Middle frontal gyrus (tissue), 1 donor: Measurements from ENCODE around the gene UBAC2.
"Not testable (repeated sequence)": the region's sequence is repeated elsewhere in the genome, so short reads cannot be mapped to it uniquely, and the experiment has no call there.

Experiments
- DNase-seq: peaks from one replicate; pipeline ENCODE4 v3.0.0-alpha.2; 2015; ENCODE audit warnings: low spot score; ENCODE audit errors: extremely low spot score

The UBAC2 gene

DNA sequence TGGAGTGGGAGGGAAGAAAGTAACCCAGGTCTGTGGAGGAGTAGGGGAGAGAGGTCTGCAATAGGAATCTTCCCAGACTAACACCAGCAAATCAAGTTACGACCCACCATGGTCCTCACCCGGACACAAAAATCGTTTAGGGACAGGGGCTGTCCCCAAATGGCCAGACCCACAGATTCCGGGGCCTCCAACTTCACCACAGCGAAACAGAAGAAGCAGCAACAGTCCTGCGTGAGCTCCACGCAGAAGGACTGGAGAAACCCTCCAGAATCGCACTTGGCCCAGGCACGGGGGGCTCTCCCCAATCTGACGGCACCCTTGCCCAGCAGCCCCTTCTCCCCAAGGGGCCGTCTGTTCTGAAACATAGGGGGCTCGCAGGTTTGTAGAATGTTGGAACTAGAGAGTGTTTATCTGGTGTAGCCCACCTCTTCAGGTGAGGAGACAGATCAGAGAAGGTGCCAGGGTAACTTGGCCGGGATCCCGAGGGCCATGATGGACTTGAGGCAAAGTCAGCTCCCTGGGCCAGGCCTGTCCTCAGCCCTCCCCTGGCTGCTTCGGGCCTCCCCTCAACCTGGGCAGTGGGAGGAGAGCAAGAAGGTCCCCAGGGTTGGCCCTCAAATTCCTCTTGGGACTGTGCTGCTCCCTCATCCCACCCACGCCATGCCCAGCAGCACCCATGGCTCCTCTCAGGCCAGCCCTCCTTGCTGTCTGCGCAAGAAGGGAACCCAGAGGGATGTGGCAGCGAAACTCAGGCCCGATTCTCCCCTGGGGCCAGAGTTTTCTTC, 189.1 kb downstream of the UBAC2 start:
- no peak for DNase-seq

DNA sequence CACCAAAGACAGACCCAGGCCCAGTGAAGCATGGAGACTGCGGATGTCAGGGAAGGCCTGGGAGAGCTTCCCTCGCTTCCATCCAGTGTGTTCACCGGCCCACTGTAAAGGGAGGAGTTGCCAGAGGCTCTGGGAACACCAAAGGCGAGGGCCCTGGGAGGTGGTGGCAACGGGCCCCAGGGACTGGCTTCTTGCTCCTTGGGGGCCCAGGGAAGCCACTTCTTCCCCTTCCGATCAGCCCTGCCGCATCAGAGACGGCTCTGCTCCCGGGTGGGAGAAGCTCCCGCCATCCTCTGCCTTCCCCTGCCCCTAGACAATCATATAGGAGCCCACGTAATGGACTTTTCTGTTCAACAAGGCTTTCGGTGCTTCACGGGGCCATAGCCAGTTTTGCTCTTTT, 189.9 kb downstream of the UBAC2 start:
- no peak for DNase-seq

DNA sequence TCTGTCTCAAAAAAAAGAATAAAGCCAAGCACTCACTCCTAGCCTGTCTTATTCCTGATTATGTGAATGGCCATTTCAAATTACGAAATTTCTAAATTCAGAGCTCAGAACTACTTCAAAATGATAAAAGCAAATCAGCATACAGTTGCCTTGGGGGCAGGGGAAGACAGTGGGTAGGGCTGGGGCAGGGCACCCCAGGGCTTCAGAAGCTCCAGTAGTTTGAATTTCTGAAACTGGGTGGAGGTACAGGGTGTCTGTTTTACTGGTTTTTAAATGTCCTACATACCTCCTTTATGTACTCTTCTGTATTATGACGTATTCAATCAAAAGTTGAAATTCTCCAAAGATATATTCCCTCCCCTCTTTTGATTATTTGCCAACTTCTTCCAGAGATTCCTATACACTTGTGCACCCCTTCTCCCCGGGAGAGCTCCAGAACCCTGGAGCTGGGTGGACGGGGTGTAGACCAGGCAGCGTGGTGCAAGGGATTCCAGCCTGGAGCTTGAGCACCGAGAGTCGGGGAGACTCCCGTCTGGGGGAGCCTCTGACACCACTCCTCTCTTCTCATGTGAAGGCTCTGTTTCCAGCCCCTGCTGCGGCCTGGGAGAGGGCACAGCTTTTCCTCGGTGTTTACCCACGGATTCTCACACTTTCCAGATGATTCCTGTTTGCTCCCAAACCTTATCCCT, 191.3 kb downstream of the UBAC2 start:
- DNase-seq: no peak

DNA sequence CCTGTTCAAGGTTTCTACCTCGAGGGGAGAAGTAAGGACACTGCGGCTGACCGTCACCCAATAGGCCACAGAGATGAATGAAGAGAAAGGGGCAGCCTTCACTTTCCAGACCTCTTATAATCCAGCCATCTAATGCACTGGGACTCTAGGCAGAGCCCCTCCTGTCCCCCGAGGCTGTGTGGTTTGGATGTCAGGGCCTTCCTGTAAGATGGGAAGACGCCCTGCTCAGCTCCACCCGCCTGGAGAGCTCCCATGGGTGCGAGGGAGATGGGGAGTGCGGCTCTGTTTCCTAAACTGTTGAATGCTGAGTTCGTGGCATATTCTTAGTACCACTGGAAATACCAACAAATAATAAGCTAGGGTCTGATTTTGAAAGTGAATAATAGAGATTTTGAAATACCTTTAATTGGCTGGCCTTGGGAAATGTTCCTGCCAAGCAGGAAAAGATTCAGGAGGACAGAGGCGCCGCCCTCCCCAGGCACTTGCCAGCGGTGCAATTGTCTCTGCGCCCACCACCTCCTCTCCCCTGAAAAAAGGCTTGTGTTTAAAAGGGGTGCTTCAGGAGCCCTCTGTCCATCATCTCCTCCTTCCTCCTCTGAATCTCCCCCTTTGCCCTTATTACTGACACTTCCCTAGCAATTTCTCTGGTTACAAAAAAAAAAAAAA, 191.9 kb downstream of the UBAC2 start:
- DNase-seq: no peak

DNA sequence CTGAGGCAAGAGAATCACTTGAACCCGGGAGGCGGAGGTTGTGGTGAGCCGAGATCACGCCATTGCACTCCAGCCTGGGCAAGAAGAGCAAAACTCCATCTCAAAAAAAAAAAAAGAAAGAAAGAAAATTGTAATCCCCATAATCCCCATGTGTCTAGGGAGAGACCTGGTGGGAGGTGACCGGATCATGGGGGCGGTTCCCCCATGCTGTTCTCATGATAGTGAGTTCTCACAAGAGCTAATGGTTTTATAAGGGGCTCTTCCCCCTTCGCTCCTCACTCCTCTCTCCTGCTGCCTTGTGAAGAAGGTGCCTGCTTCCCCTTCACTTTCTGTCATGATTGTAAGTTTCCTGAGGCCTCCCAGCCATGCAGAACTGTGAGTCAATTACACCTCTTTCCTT, 192.7 kb downstream of the UBAC2 start:
- DNase-seq: not testable (repeated sequence)

DNA sequence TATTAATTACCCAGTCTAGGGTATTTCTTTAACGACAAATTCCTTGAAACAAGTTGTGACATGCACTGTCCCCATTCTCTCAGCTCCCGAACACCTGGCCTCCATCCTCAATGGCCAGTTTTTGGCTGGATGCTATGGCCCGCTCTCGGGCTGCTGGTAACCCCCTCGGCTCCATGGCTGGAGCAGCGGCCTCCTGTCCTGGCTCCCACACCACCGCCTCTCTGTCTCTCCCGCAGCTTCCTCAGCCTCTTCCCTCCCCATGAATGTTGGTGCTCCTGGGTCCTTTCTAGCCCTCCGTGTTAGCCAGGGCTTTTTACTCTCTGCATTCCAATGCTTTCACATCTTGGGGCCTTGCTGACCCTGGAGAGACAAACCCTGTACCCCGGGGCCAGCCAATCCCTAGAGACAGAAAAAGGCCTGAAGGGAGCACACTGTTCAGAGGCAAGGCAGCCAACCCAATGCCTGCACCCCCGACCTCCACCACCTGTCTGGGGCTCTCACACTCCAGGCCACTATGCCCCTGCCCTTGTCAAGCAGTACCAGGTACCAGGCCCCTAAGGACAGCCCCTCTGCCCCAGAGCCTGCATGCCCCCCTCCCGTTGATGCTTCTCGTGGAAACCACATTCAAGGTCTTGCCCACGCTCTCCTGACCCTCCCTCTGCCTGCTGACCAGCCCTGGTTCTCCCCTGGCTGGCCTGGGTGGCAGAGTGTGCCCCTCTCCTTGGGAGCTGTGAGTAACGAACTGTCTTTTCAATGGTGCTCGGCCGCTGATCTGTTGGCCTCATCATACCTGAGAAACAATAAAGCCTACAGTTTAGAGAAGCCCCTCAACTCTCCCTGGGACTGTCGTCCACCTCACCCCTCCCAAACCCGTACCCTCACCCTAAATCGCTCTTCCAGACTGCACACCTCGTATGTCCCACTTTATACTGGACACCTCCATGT, 193.4 kb downstream of the UBAC2 start:
- DNase-seq: no peak

DNA sequence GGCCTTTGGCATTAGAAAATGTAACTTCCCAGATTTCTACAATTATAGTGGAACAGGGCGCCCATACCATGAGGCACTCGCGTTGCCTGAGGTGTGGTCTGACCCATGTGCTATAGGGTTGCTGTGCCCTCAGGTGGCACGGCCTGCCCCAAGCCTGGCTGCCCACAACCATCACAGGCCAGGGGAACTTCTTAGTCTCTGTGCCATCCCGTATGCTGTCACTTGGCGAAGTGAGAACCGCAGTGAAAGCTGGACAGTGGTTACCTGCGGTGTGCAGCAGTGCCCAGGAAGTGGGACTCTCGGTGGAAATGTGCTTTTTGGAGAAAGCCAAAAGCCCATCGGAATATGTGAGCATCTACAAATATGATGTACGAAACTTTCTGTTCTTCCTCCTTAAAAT, 194.8 kb downstream of the UBAC2 start:
- no peak for DNase-seq

DNA sequence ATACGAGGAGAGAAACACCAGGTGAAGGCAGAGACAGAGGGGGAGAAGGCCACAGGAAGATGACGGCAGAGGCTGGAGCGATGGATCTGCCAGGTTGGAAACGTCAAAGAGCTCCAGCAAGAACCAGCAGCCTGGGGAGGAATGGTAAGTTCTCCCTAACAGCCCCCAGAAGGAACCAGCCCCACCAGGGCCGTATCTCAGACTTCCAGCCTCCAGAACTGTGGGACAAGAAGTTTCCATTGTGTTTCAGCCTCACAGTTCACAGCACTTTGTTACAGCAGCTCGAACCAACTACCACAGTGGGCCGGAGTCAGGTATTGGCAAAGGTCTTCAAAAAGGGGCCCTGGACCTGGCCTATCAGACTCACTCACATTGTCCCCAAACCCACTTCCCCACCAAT, 195.8 kb downstream of the UBAC2 start:
- no peak for DNase-seq

DNA sequence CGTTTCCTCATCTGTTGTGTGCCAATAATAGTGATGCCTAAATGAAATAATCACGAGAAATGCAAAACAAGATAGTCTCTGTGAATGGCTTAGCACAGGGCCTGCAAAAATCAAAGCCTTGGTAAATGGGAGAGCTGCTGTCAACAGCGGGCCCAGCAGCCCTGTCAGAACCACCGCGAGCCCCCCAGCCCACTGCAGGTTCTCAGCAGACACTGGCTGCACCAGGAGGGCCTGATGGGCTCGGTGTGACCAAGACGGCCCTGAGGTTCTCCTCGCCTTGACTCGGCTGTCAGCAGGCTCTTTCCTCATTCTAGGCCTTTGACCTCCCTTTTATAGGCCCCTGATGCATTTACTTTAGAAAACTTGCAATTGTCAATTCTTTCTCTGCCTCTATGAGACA, 197.4 kb downstream of the UBAC2 start:
- DNase-seq: no peak

DNA sequence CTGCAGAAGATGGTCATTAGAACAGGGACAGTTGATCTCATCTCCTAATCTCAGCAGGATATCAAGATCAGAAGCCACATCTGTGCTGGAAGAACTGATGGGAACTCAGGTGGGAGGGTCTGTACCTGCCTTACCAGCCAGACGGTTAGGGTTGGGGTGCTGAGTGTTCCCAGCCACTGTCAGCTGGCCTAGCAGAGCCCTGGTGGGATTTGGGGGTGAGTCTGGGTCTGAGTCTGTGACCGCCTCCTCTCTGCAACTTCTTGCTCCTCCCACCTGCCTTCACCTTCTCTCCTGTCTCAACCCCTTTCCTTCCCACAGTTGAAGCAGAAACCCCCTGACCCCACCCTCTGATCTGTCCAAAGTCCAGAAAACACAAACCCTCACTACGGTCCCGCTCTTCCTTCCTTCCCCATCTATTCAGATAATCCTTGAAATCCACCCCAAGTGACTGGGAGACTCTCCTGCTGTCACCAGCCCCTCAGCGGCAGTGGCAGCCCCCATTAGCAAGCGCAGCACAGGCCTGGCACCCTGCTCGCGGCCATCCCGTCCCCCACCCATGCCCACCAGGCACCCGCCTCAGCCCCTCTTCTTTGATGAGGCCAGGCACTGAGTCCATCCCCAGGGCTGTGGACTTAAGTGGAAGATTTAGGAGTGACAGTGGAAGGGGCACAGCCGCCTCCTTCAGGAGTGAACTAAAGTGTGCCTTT, 198.4 kb downstream of the UBAC2 start:
- DNase-seq: no peak

DNA sequence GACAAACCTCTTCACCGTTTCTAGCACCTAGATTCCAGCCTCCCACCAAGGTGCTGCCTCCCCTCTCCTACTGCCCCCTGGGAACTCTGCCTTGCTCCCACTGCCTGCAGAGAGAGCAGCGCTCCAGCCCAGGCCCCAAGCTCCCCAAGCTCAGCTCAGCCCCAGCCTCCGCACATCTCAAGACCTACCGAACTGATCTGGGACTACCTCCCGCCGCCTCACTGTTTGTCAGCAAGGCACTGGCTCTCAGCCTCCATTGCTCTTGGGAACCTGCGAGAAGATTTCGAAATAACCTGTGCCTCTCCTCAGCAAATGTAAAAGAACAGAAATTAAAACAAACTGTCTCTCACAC, 198.9 kb downstream of the UBAC2 start:
- DNase-seq: no peak

DNA sequence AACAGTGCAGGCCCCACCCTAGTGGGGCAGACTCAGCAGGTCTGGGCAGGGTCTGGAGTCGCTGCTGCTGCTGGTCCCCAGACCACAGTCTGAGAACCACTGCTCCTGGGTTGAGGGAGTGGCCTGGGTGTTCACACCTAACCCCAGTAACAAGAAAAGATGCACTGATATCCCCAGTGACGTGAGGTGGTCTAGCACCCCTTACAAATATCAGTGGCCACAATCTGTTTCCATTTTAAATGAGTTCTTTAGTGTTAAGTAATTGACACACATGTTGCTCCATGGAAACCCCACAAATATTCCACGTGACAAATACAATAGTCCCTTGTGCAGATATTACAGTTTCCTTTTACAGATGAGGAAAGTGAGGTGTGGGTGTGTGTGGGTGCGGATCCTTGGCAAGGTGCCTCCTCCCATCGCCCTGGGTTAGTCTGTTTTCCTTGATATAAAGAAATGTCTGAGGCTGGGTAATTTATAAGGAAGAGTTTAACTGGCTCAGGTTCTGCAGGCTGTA, 202.9 kb downstream of the UBAC2 start:
- DNase-seq: no peak

DNA sequence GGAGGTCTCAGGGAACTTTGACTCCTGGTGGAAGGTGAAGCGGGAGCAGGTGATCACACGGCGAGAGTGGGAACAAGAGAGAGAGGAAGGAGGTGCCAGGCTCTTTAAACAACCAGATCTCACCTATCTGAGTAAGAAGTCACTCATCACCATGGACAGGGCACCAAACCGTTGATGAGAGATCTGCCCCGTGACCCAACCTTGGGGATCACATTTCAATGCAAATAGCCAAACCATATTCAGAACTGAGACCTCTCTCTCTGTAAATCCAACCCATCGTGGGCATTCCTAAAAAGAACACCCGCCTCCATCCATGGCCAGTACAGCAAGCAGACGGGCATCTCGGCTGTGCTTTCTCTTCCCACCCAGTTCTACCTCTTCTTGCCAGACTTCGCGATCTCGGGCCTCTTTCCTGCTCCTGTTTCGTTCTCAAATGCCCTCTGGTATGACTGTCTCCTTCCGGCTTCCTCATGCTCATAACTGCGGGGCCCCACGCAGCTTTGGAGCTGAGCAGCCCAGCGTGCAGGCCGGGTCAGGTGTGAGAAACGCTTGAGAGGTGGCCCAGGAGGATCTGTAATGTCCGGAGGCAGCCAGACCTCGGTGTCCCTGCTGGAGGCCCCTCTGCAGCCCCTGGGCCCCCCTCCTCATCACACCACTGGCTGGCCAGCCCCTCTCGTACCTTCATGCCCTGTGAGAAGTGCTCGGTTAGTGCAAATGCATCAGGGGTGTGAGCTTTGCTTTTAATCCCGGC, 203.5 kb downstream of the UBAC2 start:
- no peak for DNase-seq

DNA sequence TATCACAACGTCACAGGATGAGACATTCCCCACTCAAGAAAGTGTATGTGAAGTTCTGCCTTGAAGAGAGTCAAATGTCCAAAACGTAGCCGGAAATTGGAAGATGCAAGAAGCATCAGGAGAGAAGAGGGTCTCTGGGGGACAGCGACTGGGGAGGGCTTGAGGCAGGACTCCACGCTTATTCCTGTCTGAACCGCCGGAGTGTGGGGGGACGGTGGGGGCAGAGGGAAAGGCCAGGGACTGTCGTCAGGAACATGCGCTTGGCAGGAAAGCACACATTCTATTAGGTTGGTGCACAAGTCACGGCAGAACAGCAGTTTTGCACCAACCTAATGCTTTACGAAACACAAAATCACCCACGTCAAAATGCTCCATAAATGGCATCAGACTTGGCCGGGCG, 205.3 kb downstream of the UBAC2 start:
- DNase-seq: no peak

DNA sequence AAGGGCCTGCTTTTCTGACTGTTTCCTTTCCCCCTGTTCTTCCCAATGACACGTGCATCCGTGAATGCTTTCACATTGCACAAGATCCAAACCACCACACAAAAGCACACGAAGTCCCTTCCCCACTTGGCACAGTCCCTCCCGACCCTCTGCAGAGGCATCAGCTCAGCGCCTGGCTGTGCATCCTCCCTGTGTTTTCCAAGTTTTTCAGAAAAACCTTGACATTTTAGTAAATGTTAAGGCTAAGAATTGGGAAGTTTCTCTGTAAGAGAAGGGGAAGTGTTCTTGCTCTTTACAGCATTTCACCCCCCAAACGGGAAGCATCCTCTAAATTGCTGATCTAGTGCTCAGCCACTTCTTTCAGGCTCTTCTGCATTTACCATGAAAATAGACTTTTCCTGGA, 206.1 kb downstream of the UBAC2 start:
- no peak for DNase-seq

DNA sequence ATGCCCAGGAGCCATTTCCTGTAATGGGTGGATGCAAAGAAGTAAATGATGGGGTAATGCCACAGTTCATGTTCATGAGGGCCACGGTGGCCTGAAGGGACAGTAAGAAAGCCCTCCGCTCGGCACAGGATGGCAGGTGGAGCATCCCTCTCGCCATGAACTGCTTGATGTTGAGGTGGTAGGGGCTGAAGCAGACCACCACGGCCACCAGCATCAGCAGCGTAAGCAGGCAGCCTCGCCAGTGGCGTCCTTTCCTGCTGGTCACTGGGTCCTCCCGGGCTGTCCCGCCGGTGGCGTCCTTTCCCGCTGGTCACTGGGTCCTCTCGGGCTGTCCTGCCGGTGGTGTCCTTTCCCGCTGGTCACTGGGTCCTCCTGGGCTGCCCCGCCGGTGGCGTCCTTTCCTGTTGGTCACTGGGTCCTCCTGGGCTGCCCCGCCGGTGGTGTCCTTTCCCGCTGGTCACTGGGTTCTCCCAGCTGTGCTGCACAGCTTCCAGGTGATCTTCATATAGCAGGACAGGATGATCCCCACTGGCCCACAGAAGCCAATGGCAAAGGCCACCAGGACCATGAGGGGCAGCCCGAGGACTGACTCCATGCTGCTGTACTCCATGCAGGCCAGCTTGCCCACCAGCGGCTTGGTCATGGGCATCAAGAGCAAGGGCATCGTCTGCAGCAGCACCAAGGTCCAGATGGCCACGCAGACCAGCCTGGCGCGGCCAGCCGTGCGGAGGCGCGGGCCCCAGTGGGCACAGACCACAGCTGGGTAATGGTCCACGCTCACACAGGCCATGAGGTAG, 207.4 kb downstream of the UBAC2 start:
- DNase-seq: no peak

DNA sequence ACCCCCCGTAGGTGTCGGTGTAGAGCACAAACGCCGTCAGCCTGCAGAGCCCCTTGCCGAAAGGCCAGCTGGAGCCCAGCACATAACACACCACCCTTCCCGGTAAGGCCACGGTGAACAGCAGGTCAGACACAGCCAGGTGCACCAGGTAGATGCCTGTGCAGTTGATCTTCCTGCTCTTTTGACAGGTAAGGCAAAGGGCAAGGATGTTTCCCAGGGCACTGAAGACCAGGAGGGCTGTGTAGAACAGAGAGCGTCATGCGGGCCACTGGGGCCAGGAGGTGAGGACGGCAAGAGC, 208.0 kb downstream of the UBAC2 start:
- DNase-seq: no peak

DNA sequence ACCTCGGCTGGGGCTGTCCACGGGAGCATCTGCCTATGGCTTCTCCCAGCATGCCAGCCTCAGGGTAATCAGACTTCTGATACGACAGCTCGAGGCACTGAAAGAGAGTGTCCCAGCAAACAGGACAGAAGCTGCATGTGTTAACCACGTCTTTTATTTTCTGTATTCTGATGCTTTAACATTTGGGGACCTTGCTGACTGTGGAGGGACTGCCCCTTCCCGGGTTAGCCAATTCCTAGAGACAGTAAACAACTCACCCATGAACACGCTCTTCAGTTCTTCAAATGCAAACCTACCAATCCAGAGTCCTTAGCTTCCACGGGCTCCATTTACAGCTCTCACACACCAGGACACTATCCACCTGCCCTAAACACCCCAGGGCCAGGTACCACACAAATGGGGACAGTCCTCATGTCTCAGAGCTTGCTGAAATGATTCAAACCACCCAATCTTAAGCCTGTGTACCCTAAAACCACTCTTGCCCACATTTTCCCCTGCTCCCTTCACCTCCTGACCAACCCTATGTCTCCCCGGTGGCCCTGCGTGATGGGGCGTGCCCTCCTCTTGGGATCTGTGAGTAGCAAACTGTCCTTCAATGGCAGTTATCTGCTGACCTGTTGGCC, 208.9 kb downstream of the UBAC2 start:
- DNase-seq: not testable (repeated sequence)
